Embryonic facial prominence (tissue), 1 donor: Measurements from ENCODE around the gene CCDC91.
"Not testable (repeated sequence)": the region's sequence is repeated elsewhere in the genome, so short reads cannot be mapped to it uniquely, and the experiment has no call there.

Experiments
- DNase-seq: peaks from one replicate; pipeline ENCODE4 v3.0.0-alpha.2; 2016; ENCODE audit errors: extremely low spot score

The CCDC91 gene

GRCh38 chr12:28184375-28184774 is 5.9 kb upstream of the CCDC91 start:
- no peak for DNase-seq

- no peak for DNase-seq
Measured at GRCh38 chr12:28186500-28186899, 3.8 kb upstream of the CCDC91 start.

- no peak for DNase-seq
Measured at GRCh38 chr12:28189784-28190320, 404 bp upstream of the CCDC91 start.

- DNase-seq: no peak
Measured at GRCh38 chr12:28191051-28192048, 1.1 kb downstream of the CCDC91 start.

- DNase-seq: no peak
Measured at GRCh38 chr12:28192125-28192524, 1.9 kb downstream of the CCDC91 start.

GRCh38 chr12:28194621-28195020 is 4.4 kb downstream of the CCDC91 start:
- DNase-seq: not testable (repeated sequence)

GRCh38 chr12:28201136-28201535 is 10.9 kb downstream of the CCDC91 start:
- not testable (repeated sequence) for DNase-seq

GRCh38 chr12:28202374-28203130 is 12.3 kb downstream of the CCDC91 start:
- DNase-seq: no peak

- DNase-seq: no peak
Measured at GRCh38 chr12:28209782-28210181, 19.5 kb downstream of the CCDC91 start.

- no peak for DNase-seq
Measured at GRCh38 chr12:28212182-28212581, 21.9 kb downstream of the CCDC91 start.

- DNase-seq: no peak
Measured at GRCh38 chr12:28215021-28215420, 24.8 kb downstream of the CCDC91 start.

GRCh38 chr12:28216016-28216415 is 25.8 kb downstream of the CCDC91 start:
- DNase-seq: no peak

GRCh38 chr12:28217805-28218204 is 27.5 kb downstream of the CCDC91 start:
- no peak for DNase-seq

GRCh38 chr12:28218875-28219274 is 28.6 kb downstream of the CCDC91 start:
- no peak for DNase-seq

GRCh38 chr12:28219827-28220226 is 29.6 kb downstream of the CCDC91 start:
- DNase-seq: no peak

- no peak for DNase-seq
Measured at GRCh38 chr12:28222081-28222700, 31.9 kb downstream of the CCDC91 start.

GRCh38 chr12:28223025-28223554 is 32.8 kb downstream of the CCDC91 start:
- no peak for DNase-seq

GRCh38 chr12:28223858-28224257 is 33.6 kb downstream of the CCDC91 start:
- DNase-seq: no peak

GRCh38 chr12:28226705-28227104 is 36.4 kb downstream of the CCDC91 start:
- DNase-seq: no peak

GRCh38 chr12:28227251-28227650 is 37.0 kb downstream of the CCDC91 start:
- DNase-seq: no peak

- no peak for DNase-seq
Measured at GRCh38 chr12:28231248-28231647, 41.0 kb downstream of the CCDC91 start.
